Measurements from ENCODE around the gene TSSK6. TPM values are rescaled to one million over a fixed set of nuclear protein-coding genes. Genes with fewer than 3 reads are reported as not detected.

The TSSK6 gene
- total and polyA plus RNA-seq, 10 of the 15 experiments (the other 5 are each of a cell fraction or from before 2014, with no cell fraction given): 0.06 to 3.6 (median 0.98) TPM; not detected in 2

DNA sequence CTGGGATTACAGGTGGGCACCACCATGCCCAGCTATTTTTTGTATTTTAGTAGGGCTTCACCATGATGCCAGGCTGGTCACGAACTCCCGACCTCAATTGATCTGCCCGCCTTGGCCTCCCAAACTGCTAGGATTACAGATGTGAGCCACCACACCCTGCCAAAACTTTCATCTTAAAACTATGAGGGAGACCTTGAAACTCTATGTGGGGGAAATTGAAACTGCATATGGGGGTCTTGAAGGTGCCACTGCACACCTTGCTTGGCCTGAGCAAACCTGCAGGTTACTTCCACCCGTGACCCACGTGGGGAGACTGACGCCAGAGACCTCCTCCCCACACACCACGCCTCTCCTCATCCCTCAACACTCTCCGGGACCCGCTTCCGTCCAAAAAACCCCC is 38.3 kb upstream of the TSSK6 start:
- FAIRE-seq: no peak
- no TSS peak for BruUV-seq (replicated peaks)
- no peaks in the 10 kb centered on the region for H3K4me1 ChIP-seq (ENCODE audit: control insufficient read depth, insufficient read depth, low read length)
- ChIA-PET RAD21 (ENCODE audit: unreplicated experiment) (interaction anchor here (1.2 to 3.1 kb wide), 3 partner anchors 21 to 90 kb away, joined by 4 to 18 read pairs (median 4); no protein-coding TSS in a partner anchor), POLR2A (no interaction called here), CTCF (interaction anchor here (0.8 to 7.2 kb wide), 27 partner anchors 9 to 108 kb away, joined by 3 to 50 read pairs (median 4); partner anchors contain the start of genes GMIP, NDUFA13 and TSSK6), SMC1A (ENCODE audit: uncharacterized antibody, unreplicated experiment) (interaction anchor here (1.1 to 1.9 kb wide), 5 partner anchors 22 to 63 kb away, joined by 3 to 7 read pairs (median 4); no protein-coding TSS in a partner anchor)
- TF ChIP-seq CREB1 (IDR thresholded peaks at IDR 0.05; ENCODE audit: low read depth): no peak
- TF ChIP-seq TCF12 (IDR thresholded peaks at IDR 0.05; ENCODE audit: low read depth, low read length): no peak
- no peak for TF ChIP-seq BMI1 (IDR thresholded peaks at IDR 0.05; ENCODE audit: borderline replicate concordance)
- no peak for DNase-seq (ENCODE audit: low read depth, low spot score)
- no peak overlapping the region for H3K4me2 ChIP-seq (ENCODE audit: control insufficient read depth, insufficient read depth)
- H4K20me1 ChIP-seq (ENCODE audit: control insufficient read depth, insufficient read depth): no peaks in the 10 kb centered on the region
- no peak overlapping the region for H2AFZ ChIP-seq (ENCODE audit: control insufficient read depth, low read depth, low read length)
- H3K4me3 ChIP-seq: no peak overlapping the region
- H3K36me3 ChIP-seq (ENCODE audit: control insufficient read depth in 2 of 2, insufficient read depth in 2 of 2, low read length in 1 of 2): no peaks in the 10 kb centered on the region
- 68% methylated on average over 10 of the region's 10 CpGs for WGBS (ENCODE audit: insufficient coverage, insufficient replicate concordance, low lambda C conversion rate, missing lambda C conversion rate)
- no peaks in the 10 kb centered on the region for H3K79me2 ChIP-seq (ENCODE audit: control insufficient read depth, insufficient read depth, low read length)
- in situ Hi-C loops (cut with MboI): no loop called here
- H3K9me3 ChIP-seq (replicated peaks; ENCODE audit: control insufficient read depth, insufficient read depth, low read length): no peaks in the 10 kb centered on the region
- no peak for ATAC-seq
- intact Hi-C loops (cut with micrococcal nuclease; ENCODE audit: unreplicated experiment): no loop called here
- H3K27ac ChIP-seq (ENCODE audit: control insufficient read depth, insufficient read depth): no peak overlapping the region
- H3K9ac ChIP-seq (ENCODE audit: control insufficient read depth, insufficient read depth, low read length): no peak overlapping the region
- H3K27me3 ChIP-seq (replicated peaks in 1 of 2; ENCODE audit: control insufficient read depth in 2 of 2, insufficient read depth in 2 of 2, low read length in 1 of 2): no peaks in the 10 kb centered on the region

DNA sequence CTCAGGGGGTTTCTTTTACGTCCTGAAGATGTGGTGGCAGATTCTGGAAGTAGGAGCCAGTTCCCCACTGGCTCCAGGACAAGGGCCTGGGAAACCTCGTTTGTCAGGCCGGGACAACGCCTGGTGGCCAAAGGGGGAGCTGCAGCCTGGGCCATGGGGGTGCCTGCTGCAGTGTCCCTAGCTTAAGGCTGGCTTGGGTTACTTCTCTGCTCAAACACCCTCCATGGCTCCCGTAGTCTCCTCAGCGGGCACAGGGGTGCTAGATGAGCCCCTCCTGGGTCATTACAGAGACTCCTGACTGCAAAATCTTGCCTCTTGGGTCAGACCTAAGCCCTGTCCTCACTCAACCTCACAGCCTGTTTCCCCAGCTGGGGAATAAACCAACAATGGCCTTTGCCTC is 37.5 kb upstream of the TSSK6 start:
- intact Hi-C loops (cut with micrococcal nuclease; ENCODE audit: unreplicated experiment) (no loop called here), in situ Hi-C loops (cut with MboI) (no loop called here)
- no peaks in the 10 kb centered on the region for H4K20me1 ChIP-seq (ENCODE audit: control insufficient read depth, insufficient read depth)
- POLR2A ChIA-PET: interaction anchor here (1.1 kb wide), 1 partner anchor 9 kb away, joined by 3 read pairs; no protein-coding TSS in a partner anchor
- RAD21 ChIA-PET (ENCODE audit: unreplicated experiment): interaction anchor here (3.1 kb wide), 1 partner anchor 20 kb away, joined by 18 read pairs; no protein-coding TSS in a partner anchor
- WGBS (ENCODE audit: insufficient coverage, insufficient replicate concordance, low lambda C conversion rate, missing lambda C conversion rate): 21% methylated on average over 6 of the region's 6 CpGs
- H2AFZ ChIP-seq (ENCODE audit: control insufficient read depth, low read depth, low read length): no peak overlapping the region
- H3K4me3 ChIP-seq: no peak overlapping the region
- H3K27ac ChIP-seq (ENCODE audit: control insufficient read depth, insufficient read depth): no peak overlapping the region
- H3K9me3 ChIP-seq (replicated peaks; ENCODE audit: control insufficient read depth, insufficient read depth, low read length): no peaks in the 10 kb centered on the region
- peak; percentile 31; the same call in 1 of the 2 replicates for TF ChIP-seq RAD21 (IDR thresholded peaks at IDR 0.05; ENCODE audit: insufficient read depth, low read depth, low read length)
- peak; percentile 14; the same call in 1 of the 2 replicates for TF ChIP-seq SMC3 (IDR thresholded peaks at IDR 0.05; ENCODE audit: borderline replicate concordance, low read length)
- TF ChIP-seq, protein P1, sequence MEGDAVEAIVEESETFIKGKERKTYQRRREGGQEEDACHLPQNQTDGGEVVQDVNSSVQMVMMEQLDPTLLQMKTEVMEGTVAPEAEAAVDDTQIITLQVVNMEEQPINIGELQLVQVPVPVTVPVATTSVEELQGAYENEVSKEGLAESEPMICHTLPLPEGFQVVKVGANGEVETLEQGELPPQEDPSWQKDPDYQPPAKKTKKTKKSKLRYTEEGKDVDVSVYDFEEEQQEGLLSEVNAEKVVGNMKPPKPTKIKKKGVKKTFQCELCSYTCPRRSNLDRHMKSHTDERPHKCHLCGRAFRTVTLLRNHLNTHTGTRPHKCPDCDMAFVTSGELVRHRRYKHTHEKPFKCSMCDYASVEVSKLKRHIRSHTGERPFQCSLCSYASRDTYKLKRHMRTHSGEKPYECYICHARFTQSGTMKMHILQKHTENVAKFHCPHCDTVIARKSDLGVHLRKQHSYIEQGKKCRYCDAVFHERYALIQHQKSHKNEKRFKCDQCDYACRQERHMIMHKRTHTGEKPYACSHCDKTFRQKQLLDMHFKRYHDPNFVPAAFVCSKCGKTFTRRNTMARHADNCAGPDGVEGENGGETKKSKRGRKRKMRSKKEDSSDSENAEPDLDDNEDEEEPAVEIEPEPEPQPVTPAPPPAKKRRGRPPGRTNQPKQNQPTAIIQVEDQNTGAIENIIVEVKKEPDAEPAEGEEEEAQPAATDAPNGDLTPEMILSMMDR (IDR thresholded peaks at IDR 0.05 in 2 of 3, conservative IDR thresholded peaks at IDR 0.05 in 1 of 3; ENCODE audit: control insufficient read depth in 2 of 3, extremely low read depth in 1 of 3, insufficient read depth in 1 of 3, low read depth in 3 of 3, low read length in 3 of 3): peak; percentile 49 to 83 (median 56)
- TF ChIP-seq SP1 (IDR thresholded peaks at IDR 0.05; ENCODE audit: low read depth, low read length): no peak
- no TSS peak for BruUV-seq (replicated peaks)
- FAIRE-seq (no peak), DNase-seq (ENCODE audit: low read depth, low spot score) (no peak), ATAC-seq (peak; percentile 75)
- CTCF ChIA-PET: interaction anchor here (0.9 to 7.2 kb wide), 8 partner anchors 16 to 109 kb away, joined by 3 to 50 read pairs (median 5); no protein-coding TSS in a partner anchor
- SMC1A ChIA-PET (ENCODE audit: uncharacterized antibody, unreplicated experiment): no interaction called here
- no peak overlapping the region for H3K4me2 ChIP-seq (ENCODE audit: control insufficient read depth, insufficient read depth)
- H3K27me3 ChIP-seq (replicated peaks in 1 of 2; ENCODE audit: control insufficient read depth in 2 of 2, insufficient read depth in 2 of 2, low read length in 1 of 2): no peaks in the 10 kb centered on the region
- no peak overlapping the region for H3K9ac ChIP-seq (ENCODE audit: control insufficient read depth, insufficient read depth, low read length)
- no peaks in the 10 kb centered on the region for H3K79me2 ChIP-seq (ENCODE audit: control insufficient read depth, insufficient read depth, low read length)
- H3K4me1 ChIP-seq (ENCODE audit: control insufficient read depth, insufficient read depth, low read length): no peaks in the 10 kb centered on the region
- no peaks in the 10 kb centered on the region for H3K36me3 ChIP-seq (ENCODE audit: control insufficient read depth in 2 of 2, insufficient read depth in 2 of 2, low read length in 1 of 2)

Measured in GM12878 (cell line).